ENCODE measurements around the gene TAF4.
"Not testable (repeated sequence)": the region's sequence is repeated elsewhere in the genome, so short reads cannot be mapped to it uniquely, and the experiment has no call there.

TAF4 gene

GRCh38 chr20:61963149-61963548, 102.5 kb downstream of the TAF4 start:
- no peak for DNase-seq
- in situ Hi-C loops (cut with HindIII; ENCODE audit: low pct_ligation_motif_present, low pct_unique_long_range_greater_than_20kb, low sequenced_read_pairs) = no loop called here

GRCh38 chr20:61960836-61961235, 104.8 kb downstream of the TAF4 start:
- in situ Hi-C loops (cut with HindIII; ENCODE audit: low pct_ligation_motif_present, low pct_unique_long_range_greater_than_20kb, low sequenced_read_pairs) = no loop called here
- no peak for DNase-seq

- peak; percentile 7 for DNase-seq
Measured at GRCh38 chr20:61958773-61959700, 106.6 kb downstream of the TAF4 start.

GRCh38 chr20:61957961-61958715, 107.5 kb downstream of the TAF4 start:
- DNase-seq = no peak
- in situ Hi-C loops (cut with HindIII; ENCODE audit: low pct_ligation_motif_present, low pct_unique_long_range_greater_than_20kb, low sequenced_read_pairs) = no loop called here

More at GRCh38 chr20:61958773-61959700, 106.6 kb downstream of the TAF4 start:
- in situ Hi-C loops (cut with HindIII; ENCODE audit: low pct_ligation_motif_present, low pct_unique_long_range_greater_than_20kb, low sequenced_read_pairs) = no loop called here

DNA sequence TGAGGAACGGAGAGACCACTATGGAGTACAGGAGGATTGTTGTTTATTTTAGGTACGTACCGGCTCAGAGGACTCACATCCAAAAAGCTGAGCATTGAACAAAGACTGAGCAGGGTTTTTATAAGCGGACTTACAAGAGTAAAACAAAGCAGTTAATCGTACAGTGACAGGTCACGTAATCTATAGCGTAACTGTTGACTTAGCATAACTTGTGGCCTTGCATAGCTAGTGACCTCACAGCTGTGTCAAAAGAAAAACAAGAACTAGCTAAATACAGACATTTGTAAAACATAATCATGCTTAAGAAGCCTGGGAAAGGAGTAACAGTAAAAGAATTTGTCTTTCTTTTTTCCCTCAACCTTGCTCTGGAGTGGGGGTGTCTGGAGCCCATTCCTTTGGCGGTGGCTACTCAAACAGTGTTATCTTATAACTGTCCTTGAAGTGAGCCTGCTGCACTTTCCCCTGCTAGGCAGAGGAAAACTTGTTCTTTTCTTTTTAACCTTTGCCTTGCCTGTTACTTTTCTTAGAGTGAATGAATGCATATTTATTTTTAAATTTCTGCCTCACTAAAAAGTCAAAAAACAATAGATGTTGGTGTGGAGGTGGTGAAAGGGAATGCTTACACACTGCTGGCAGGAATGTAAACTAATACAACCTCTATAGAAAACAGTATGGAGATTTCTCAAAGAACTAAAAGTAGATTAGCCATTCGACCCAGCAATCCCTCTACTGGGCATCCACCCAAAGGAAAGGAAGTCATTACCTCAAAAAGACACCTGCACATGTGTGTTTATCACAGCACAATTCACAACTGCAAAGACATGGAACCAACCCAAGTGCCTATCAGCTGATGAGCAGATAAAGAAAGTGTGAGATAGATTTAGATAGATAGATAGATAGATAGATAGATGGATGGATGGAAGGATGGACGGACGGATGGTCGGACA, 109.0 kb downstream of the TAF4 start:
- DNase-seq = no peak
- in situ Hi-C loops (cut with HindIII; ENCODE audit: low pct_ligation_motif_present, low pct_unique_long_range_greater_than_20kb, low sequenced_read_pairs) = no loop called here

- in situ Hi-C loops (cut with HindIII; ENCODE audit: low pct_ligation_motif_present, low pct_unique_long_range_greater_than_20kb, low sequenced_read_pairs) = no loop called here
- no peak for DNase-seq
Measured at GRCh38 chr20:61955668-61956395, 109.8 kb downstream of the TAF4 start.

- in situ Hi-C loops (cut with HindIII; ENCODE audit: low pct_ligation_motif_present, low pct_unique_long_range_greater_than_20kb, low sequenced_read_pairs) = no loop called here
- DNase-seq = no peak
Measured at GRCh38 chr20:61954276-61955021, 111.2 kb downstream of the TAF4 start.

DNA sequence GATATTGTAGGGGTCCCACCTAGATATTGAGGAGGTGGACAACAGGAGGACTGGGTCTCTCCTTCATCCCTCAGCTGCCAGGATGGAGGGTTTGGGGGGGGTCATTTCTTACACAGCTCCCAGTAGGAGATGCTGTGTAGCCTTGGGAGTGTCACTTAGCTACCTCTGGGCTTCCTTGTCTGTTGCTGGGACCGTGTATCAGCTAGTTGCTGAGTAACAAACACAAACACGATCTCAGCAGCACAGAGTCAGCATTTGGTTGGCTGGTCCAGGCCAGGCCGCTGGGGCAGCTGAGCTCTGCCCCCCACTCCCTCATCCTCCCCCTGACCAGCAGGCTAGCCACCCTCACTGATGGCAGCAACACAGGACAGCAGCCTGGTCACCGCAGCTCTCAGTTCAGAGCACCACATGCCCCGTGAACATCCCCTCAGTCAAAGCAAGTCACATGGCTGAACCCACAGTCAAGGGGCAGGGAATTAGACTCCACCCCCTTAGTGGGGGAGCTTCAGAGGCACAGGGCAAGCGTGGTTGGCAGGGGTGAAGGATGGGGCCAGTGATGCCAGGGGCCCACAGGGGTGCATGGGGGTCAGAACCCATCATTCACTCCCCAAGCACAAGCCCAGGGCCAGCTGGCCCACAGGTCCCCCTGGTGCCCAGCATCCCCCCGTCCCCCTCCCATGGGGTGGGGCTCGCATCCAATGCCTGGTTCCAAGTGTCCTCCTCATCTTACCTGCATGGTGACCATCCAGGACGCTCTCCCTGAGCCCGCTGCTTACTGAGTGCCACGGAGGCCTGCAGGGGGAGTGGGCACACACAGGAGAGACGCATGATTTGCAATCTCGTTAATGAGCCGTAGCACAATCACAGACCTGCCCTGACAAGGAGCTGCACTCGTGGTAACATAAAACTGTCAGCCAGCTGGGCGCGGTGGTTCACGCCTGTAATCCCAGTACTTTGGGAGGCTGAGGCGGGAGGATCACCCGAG, 112.4 kb downstream of the TAF4 start:
- no peak for DNase-seq
- in situ Hi-C loops (cut with HindIII; ENCODE audit: low pct_ligation_motif_present, low pct_unique_long_range_greater_than_20kb, low sequenced_read_pairs) = no loop called here

GRCh38 chr20:61951695-61952533, 113.8 kb downstream of the TAF4 start:
- in situ Hi-C loops (cut with HindIII; ENCODE audit: low pct_ligation_motif_present, low pct_unique_long_range_greater_than_20kb, low sequenced_read_pairs) = no loop called here
- DNase-seq = no peak

DNA sequence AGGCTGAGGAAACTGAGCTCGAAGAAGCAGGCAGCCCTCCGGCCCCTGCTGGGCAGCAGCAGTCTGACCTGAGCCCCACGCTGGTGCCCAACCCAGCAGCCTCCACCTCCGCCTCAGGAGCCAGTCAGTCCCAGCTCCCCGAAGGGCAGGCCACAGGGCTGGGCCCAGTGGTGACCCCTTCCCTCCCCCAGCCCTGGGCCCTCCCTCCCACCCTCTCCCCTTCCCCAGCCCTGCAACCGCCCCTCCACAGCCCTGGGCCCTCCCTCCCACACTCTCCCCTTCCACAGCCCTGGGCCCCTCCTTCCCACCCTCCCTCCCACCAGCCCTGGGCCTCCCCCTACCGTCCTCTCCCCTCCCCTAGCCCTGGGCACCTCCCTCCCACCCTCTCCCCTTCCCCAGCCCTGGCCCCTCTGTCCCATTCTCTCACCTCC, 115.0 kb downstream of the TAF4 start:
- no peak for DNase-seq
- in situ Hi-C loops (cut with HindIII; ENCODE audit: low pct_ligation_motif_present, low pct_unique_long_range_greater_than_20kb, low sequenced_read_pairs) = no loop called here

- in situ Hi-C loops (cut with HindIII; ENCODE audit: low pct_ligation_motif_present, low pct_unique_long_range_greater_than_20kb, low sequenced_read_pairs) = no loop called here
- DNase-seq = no peak
Measured at GRCh38 chr20:61949714-61950640, 115.7 kb downstream of the TAF4 start.

DNA sequence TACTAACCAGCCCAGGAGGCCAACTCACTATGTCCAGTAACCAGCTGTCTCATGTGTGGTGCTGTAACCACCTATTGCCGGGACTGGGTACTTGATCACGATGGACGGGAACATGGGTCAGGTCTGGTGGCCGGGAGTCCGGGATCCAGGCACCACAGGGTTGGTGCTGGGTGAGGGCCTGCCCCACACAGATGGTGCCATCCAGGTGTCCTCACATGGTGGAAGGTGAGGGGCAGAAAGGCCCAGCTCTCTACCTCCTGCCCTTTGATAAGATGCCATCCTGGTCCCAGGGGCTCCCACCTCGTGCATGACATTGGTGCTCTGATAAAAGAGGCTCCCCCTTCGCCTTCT, 116.3 kb downstream of the TAF4 start:
- in situ Hi-C loops (cut with HindIII; ENCODE audit: low pct_ligation_motif_present, low pct_unique_long_range_greater_than_20kb, low sequenced_read_pairs) = no loop called here
- DNase-seq = no peak

DNA sequence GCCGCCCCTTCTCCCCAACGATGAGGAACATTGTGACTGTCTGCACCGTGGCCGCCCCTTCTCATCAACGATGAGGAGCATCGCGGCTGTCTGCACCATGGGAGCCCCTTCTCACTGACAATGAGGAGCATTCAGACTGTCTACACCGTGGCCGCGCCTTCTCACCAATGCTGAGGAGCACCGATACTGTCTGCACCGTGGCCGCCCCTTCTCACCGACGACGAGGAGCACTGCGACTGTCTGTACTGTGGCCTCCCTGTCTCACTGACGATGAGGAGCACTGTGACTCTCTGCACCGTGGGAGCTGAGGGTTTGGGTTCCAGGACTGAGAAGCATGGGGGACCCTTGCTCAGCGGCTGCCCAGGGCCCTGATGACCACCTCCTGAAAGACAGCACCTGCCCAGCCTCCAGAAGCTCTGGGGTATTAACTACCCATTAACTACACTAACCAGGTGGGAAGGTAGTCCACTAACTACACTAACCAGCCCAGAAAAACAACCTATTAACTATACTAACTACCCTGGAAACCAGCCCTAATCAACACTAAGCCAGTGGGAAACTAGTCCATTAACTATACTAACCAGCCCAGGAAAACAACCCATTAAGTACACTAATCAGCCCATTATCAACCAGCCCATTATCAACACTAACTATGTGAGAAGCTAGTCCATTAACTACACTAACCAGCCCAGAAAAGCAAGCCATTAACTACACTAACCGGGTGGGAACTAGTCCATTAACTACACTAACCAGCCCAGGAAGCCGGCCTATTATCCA, 116.9 kb downstream of the TAF4 start:
- in situ Hi-C loops (cut with HindIII; ENCODE audit: low pct_ligation_motif_present, low pct_unique_long_range_greater_than_20kb, low sequenced_read_pairs) = no loop called here
- DNase-seq = no peak

DNA sequence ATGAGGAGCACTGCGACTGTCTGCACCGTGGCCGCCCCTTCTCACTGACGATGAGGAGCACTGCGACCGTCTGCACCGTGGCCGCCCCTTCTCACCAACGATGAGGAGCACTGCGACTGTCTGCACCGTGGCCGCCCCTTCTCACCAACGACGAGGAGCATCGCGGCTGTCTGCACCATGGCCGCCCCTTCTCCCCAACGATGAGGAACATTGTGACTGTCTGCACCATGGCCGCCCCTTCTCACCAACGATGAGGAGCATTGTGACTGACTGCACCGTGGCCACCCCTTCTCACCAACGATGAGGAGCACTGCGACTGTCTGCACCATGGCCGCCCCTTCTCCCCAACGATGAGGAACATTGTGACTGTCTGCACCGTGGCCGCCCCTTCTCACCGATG, 117.6 kb downstream of the TAF4 start:
- in situ Hi-C loops (cut with HindIII; ENCODE audit: low pct_ligation_motif_present, low pct_unique_long_range_greater_than_20kb, low sequenced_read_pairs); DNase-seq: not testable (repeated sequence)
